Ovary (tissue), 9 donors: ENCODE measurements around the gene NBPF6. TPM values are rescaled to one million over a fixed set of nuclear protein-coding genes. Genes with fewer than 3 reads are reported as not detected.
"Not testable (repeated sequence)": the region's sequence is repeated elsewhere in the genome, so short reads cannot be mapped to it uniquely, and the experiment has no call there.

Experiments
- DNase-seq, 5 donors: peaks; one replicate each; pipeline ENCODE4 v3.0.0-alpha.2; 2019 to 2020
- H3K27ac ChIP-seq, 2 donors: fragments of 200-600 bp; one replicate each; pipeline versions ENCODE4 v1.5.1 to v1.8.0; 2019 to 2022
- H3K27me3 ChIP-seq: fragments of 200-600 bp; one replicate; pipeline ENCODE4 v1.8.0; 2022
- H3K36me3 ChIP-seq: fragments of 200-600 bp; sonication (generic); one replicate; pipeline ENCODE4 v1.5.1; 2019
- H3K4me1 ChIP-seq: one replicate; pipeline ENCODE4 v1.8.1; 2013; ENCODE audit warnings: mild to moderate bottlenecking, moderate library complexity; ENCODE audit not compliant: insufficient read depth
- H3K4me3 ChIP-seq: fragments of 200-600 bp; sonication (generic); one replicate; pipeline ENCODE4 v1.5.1; 2017
- H3K9me3 ChIP-seq, 2 donors: fragments of 200-600 bp in 1 of 2; sonication (generic) in 1 of 2; one replicate each; pipeline versions ENCODE4 v1.5.1 to v1.8.1; 2013 to 2019; ENCODE audit warnings: mild to moderate bottlenecking in 1 of 2, moderate library complexity in 1 of 2
- EP300 ChIP-seq: sonication (generic); formaldehyde crosslinking; IDR thresholded peaks from one replicate; pipeline ENCODE4 v1.6.1; 2017; ENCODE audit warnings: antibody characterized with exemption
- POLR2A ChIP-seq: fragments of 450-650 bp; IDR thresholded peaks from one replicate; pipeline ENCODE4 v1.6.1; 2017; ENCODE audit warnings: antibody characterized with exemption, mild to moderate bottlenecking, moderate library complexity
- WGBS, 3 donors: extraction: QIAGEN DNeasy Blood & Tissue Kit in 1 of 3; methylation state at CpG; one replicate each; pipeline versions ENCODE4 v1.1.5 to v1.1.7; 2013 to 2017; 5-methylcytosine and 5-hydroxymethylcytosine counted together
- intact Hi-C, 4 donors: fragments of 100-400 bp; cut with DNase I; formaldehyde crosslinking; loops; one replicate each; pipeline versions ENCODE4 v1.11.0 to v1.15.1; 2022 to 2023
- polyA plus RNA-seq, 2 donors: library from polyadenylated mRNA; stranded (reverse); fragments of 200-250 nt in 1 of 2; fragments of 350-450 nt in 1 of 2; fragmentation: Illumina TruSeq in 1 of 2; extraction: RNeasy Lipid Tissue Mini Kit (QIAGEN cat#74804) in 1 of 2; gene quantifications; one replicate each; pipeline ENCODE4 v1.2.3, GENCODE V29; 2013 to 2014
- total RNA-seq, 7 donors: library from RNA; depleted of rRNA in 2 of 7; stranded (reverse); fragments of >200 nt in 2 of 7; fragmentation: NEBNext Ultra II Directional in 3 of 7; extraction: Animal tissue kit (Norgen Biotek cat#: 25700) in 3 of 7; gene quantifications; one replicate each; pipeline versions ENCODE4 v1.1.0 to v1.2.4, GENCODE V29; 2016 to 2023
- TF ChIP-seq, protein P1 (sequence below), 3 donors: fragments of 450-650 bp in 2 of 3; fragments of 200-600 bp in 1 of 3; IDR thresholded peaks; one replicate each; pipeline versions ENCODE4 v1.5.1 to v1.8.0; 2016 to 2022; ENCODE audit warnings: antibody characterized with exemption in 3 of 3, mild to moderate bottlenecking in 1 of 3
- donor health status: DM: no; HTN: no; CAD: no; lungs with moderate emphysema.
- donor health status: DM: no; HTN: no; CAD: no.
- donor health status: Bipolar disorder and iron deficiency.
- donor health status: DM: yes; HTN: yes; CAD: no.
- donor health status: DM: no; HTN: no; CAD: no.
- donor health status: DM: yes; HTN: yes; CAD: no.

Gene NBPF6
- total and polyA plus RNA-seq, 9 donors: 0.36 TPM; not detected in 8

GRCh38 chr1:108505763-108506070 lies 55.6 kb downstream of the NBPF6 start:
- Histone ChIP-seq H3K4me1 (no peaks in the 10 kb centered on the region), H3K4me3 (no peak overlapping the region), H3K27me3 (no peaks in the 10 kb centered on the region), H3K36me3 (no peaks in the 10 kb centered on the region), H3K9me3 (no peaks in the 10 kb centered on the region), H3K27ac (no peak overlapping the region)
- intact Hi-C loops: no loop called here
- DNase-seq: no peak
- TF ChIP-seq POLR2A (no peak), EP300 (no peak)
- TF ChIP-seq, protein P1, sequence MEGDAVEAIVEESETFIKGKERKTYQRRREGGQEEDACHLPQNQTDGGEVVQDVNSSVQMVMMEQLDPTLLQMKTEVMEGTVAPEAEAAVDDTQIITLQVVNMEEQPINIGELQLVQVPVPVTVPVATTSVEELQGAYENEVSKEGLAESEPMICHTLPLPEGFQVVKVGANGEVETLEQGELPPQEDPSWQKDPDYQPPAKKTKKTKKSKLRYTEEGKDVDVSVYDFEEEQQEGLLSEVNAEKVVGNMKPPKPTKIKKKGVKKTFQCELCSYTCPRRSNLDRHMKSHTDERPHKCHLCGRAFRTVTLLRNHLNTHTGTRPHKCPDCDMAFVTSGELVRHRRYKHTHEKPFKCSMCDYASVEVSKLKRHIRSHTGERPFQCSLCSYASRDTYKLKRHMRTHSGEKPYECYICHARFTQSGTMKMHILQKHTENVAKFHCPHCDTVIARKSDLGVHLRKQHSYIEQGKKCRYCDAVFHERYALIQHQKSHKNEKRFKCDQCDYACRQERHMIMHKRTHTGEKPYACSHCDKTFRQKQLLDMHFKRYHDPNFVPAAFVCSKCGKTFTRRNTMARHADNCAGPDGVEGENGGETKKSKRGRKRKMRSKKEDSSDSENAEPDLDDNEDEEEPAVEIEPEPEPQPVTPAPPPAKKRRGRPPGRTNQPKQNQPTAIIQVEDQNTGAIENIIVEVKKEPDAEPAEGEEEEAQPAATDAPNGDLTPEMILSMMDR (IDR thresholded peaks at IDR 0.05): no peak
- 83 to 96% (median 85%) methylated on average over 2 of the region's 2 CpGs for WGBS, 3 donors

GRCh38 chr1:108511764-108512163 lies 61.6 kb downstream of the NBPF6 start:
- WGBS, 3 donors: 50 to 55% (median 51%) methylated on average over 3 of the region's 3 CpGs
- Histone ChIP-seq H3K27ac (no peak overlapping the region), H3K9me3 (no peaks in the 10 kb centered on the region), H3K27me3 (no peaks in the 10 kb centered on the region), H3K4me3 (no peak overlapping the region), H3K36me3 (no peaks in the 10 kb centered on the region), H3K4me1 (no peaks in the 10 kb centered on the region)
- TF ChIP-seq EP300 (no peak), POLR2A (no peak)
- TF ChIP-seq, protein P1 (IDR thresholded peaks at IDR 0.05): no peak
- DNase-seq: no peak
- intact Hi-C loops: loop anchor here (5.0 to 10.0 kb wide), 3 partner anchors 131 to 383 kb away; no protein-coding TSS in a partner anchor

- intact Hi-C loops: loop anchor here (5.0 to 10.0 kb wide), 3 partner anchors 130 to 382 kb away; no protein-coding TSS in a partner anchor
- no peaks in the 10 kb centered on the region for H3K27me3 ChIP-seq
- WGBS, 3 donors: 26 to 43% (median 31%) methylated on average over 6 of the region's 6 CpGs
Measured at GRCh38 chr1:108512239-108513043, 62.3 kb downstream of the NBPF6 start.

GRCh38 chr1:108513044-108513415 lies 62.9 kb downstream of the NBPF6 start:
- intact Hi-C loops: loop anchor here (5.0 to 10.0 kb wide), 3 partner anchors 129 to 382 kb away; no protein-coding TSS in a partner anchor
- no peaks in the 10 kb centered on the region for H3K36me3 ChIP-seq
- DNase-seq: no peak
- H3K4me1 ChIP-seq: no peaks in the 10 kb centered on the region
- no peaks in the 10 kb centered on the region for H3K27me3 ChIP-seq
- WGBS, 3 donors: 26 to 52% (median 30%) methylated on average over 2 of the region's 2 CpGs
- no peak overlapping the region for H3K27ac ChIP-seq
- H3K9me3 ChIP-seq: no peaks in the 10 kb centered on the region
- TF ChIP-seq POLR2A (no peak), EP300 (no peak)
- TF ChIP-seq, protein P1 (IDR thresholded peaks at IDR 0.05): no peak
- H3K4me3 ChIP-seq: no peak overlapping the region

More at GRCh38 chr1:108512239-108513043, 62.3 kb downstream of the NBPF6 start:
- TF ChIP-seq EP300 (no peak), POLR2A (no peak)
- TF ChIP-seq, protein P1 (IDR thresholded peaks at IDR 0.05): peak; percentile 38 to 89 (median 78)
- Histone ChIP-seq H3K9me3 (no peaks in the 10 kb centered on the region), H3K27ac (no peak overlapping the region), H3K36me3 (no peaks in the 10 kb centered on the region), H3K4me1 (no peaks in the 10 kb centered on the region), H3K4me3 (no peak overlapping the region)
- no peak for DNase-seq

GRCh38 chr1:108513914-108514313 lies 63.8 kb downstream of the NBPF6 start:
- WGBS, 3 donors: 79 to 88% (median 87%) methylated on average over 2 of the region's 2 CpGs
- not testable (repeated sequence) for H3K9me3 ChIP-seq, H3K36me3 ChIP-seq, DNase-seq, H3K27ac ChIP-seq, H3K4me3 ChIP-seq, H3K27me3 ChIP-seq, H3K4me1 ChIP-seq
- intact Hi-C loops: loop anchor here (5.0 to 10.0 kb wide), 3 partner anchors 128 to 381 kb away; no protein-coding TSS in a partner anchor

DNA sequence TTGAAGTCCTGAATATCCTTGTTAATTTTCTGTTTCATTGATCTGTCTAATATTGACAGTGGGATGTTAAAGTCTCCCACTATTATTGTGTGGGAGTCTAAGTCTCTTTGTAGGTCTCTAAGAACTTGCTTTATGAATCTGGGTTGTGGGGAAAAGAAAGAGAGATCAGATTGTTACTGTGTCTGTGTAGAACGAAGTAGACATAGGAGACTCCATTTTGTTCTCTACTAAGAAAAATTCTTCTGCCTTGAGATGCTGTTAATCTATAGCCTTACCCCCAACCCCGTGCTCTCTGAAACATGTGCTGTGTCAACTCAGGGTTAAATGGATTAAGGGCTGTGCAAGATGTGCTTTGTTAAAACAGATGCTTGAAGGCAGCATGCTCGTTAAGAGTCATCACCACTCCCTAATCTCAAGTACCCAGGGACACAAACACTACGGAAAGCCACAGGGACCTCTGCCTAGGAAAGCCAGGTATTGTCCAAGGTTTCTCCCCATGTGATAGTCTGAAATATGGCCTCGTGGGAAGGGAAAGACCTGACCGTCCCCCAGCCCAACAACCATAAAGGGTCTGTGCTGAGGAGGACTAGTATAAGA lies 67.3 kb downstream of the NBPF6 start:
- H3K27me3 ChIP-seq, H3K27ac ChIP-seq, H3K4me1 ChIP-seq, H3K9me3 ChIP-seq, H3K36me3 ChIP-seq, DNase-seq, H3K4me3 ChIP-seq: not testable (repeated sequence)
- intact Hi-C loops: loop anchor here in 2 of 4 donors (10.0 kb wide), 2 partner anchors 127 to 377 kb away; no protein-coding TSS in a partner anchor
- 55 to 73% (median 61%) methylated on average over 6 of the region's 6 CpGs for WGBS, 3 donors
